Mesenchymal stem cell (in vitro differentiated cells and primary cell): ENCODE data around the gene DIP2C.
A peak's percentile ranks its signal among the peaks of the same experiment; 100 is the strongest.
"Not testable (repeated sequence)": the region's sequence is repeated elsewhere in the genome, so short reads cannot be mapped to it uniquely, and the experiment has no call there.

Source experiments
- DNase-seq: peaks from one replicate; pipeline ENCODE4 v3.0.0-alpha.2; 2013
- H2AFZ ChIP-seq: one replicate; pipeline ENCODE4 v1.6.1; 2013; ENCODE audit warnings: low read depth, mild to moderate bottlenecking, control low read depth, inconsistent platforms, low read length, moderate library complexity
- H2AK5ac ChIP-seq: 2 replicates; pipeline ENCODE4 v1.6.1; 2013; ENCODE audit warnings: low read length, moderate library complexity, mild to moderate bottlenecking, inconsistent platforms; ENCODE audit not compliant: severe bottlenecking
- H2BK120ac ChIP-seq: one replicate; pipeline ENCODE4 v1.6.1; 2013; ENCODE audit warnings: low read depth, mild to moderate bottlenecking, inconsistent platforms, low read length, moderate library complexity
- H2BK12ac ChIP-seq, 2 experiments: one replicate each; pipeline ENCODE4 v1.6.1; 2013; ENCODE audit warnings: inconsistent platforms in 2 of 2, low read length in 2 of 2, mild to moderate bottlenecking in 2 of 2, moderate library complexity in 2 of 2, control low read depth in 1 of 2
- H2BK15ac ChIP-seq: one replicate; pipeline ENCODE4 v1.6.1; 2013; ENCODE audit warnings: mild to moderate bottlenecking, low read depth, inconsistent platforms; ENCODE audit not compliant: poor library complexity, severe bottlenecking
- H2BK5ac ChIP-seq: 2 replicates; pipeline ENCODE4 v1.6.1; 2013; ENCODE audit warnings: low read depth, mild to moderate bottlenecking, low read length, control low read depth, inconsistent platforms; ENCODE audit not compliant: poor library complexity, severe bottlenecking
- H3K14ac ChIP-seq, 2 experiments: one replicate each; pipeline ENCODE4 v1.6.1; 2013; ENCODE audit warnings: inconsistent platforms in 2 of 2, low read length in 2 of 2, control low read depth in 1 of 2, mild to moderate bottlenecking in 1 of 2, moderate library complexity in 1 of 2
- H3K18ac ChIP-seq, 2 experiments: one replicate each; pipeline ENCODE4 v1.6.1; 2013; ENCODE audit warnings: inconsistent platforms in 2 of 2, low read length in 2 of 2, control low read depth in 1 of 2, low read depth in 1 of 2, mild to moderate bottlenecking in 1 of 2
- H3K23ac ChIP-seq, 2 experiments: one replicate each; pipeline ENCODE4 v1.6.1; 2013; ENCODE audit warnings: inconsistent platforms in 2 of 2, low read length in 2 of 2, mild to moderate bottlenecking in 2 of 2, moderate library complexity in 2 of 2, control low read depth in 1 of 2
- H3K27ac ChIP-seq: 2 replicates; pipeline ENCODE4 v1.5.1; 2013; ENCODE audit warnings: mild to moderate bottlenecking, moderate library complexity, low read length, control low read depth, inconsistent platforms; ENCODE audit not compliant: poor library complexity, severe bottlenecking
- H3K27me3 ChIP-seq, 2 experiments: 2 replicates each; pipeline versions ENCODE4 v1.6.1 to v1.7.0; 2013; ENCODE audit warnings: low read length in 2 of 2, mild to moderate bottlenecking in 2 of 2, moderate library complexity in 2 of 2, control low read depth in 1 of 2, inconsistent platforms in 1 of 2; ENCODE audit not compliant: control insufficient read depth in 1 of 2, insufficient read depth in 1 of 2
- H3K36me3 ChIP-seq, 2 experiments: 2 replicates each; pipeline versions ENCODE4 v1.6.1 to v1.7.0; 2013; ENCODE audit warnings: low read length in 2 of 2, control low read depth in 1 of 2, inconsistent platforms in 1 of 2, low read depth in 1 of 2, mild to moderate bottlenecking in 1 of 2; ENCODE audit not compliant: insufficient read depth in 2 of 2, control insufficient read depth in 1 of 2
- H3K4ac ChIP-seq, 2 experiments: one replicate each; pipeline ENCODE4 v1.6.1; 2013; ENCODE audit warnings: inconsistent platforms in 2 of 2, low read length in 2 of 2, mild to moderate bottlenecking in 2 of 2, moderate library complexity in 2 of 2, control low read depth in 1 of 2, low read depth in 1 of 2
- H3K4me1 ChIP-seq: 2 replicates; pipeline ENCODE4 v1.6.1; 2013; ENCODE audit warnings: low read depth, low read length, control low read depth; ENCODE audit not compliant: control insufficient read depth, insufficient read depth
- H3K4me2 ChIP-seq: 2 replicates; pipeline ENCODE4 v1.6.1; 2013; ENCODE audit warnings: low read length, mild to moderate bottlenecking, inconsistent platforms; ENCODE audit not compliant: poor library complexity, severe bottlenecking
- H3K4me3 ChIP-seq, 2 experiments: 2 replicates each; pipeline versions ENCODE4 v1.5.1 to v1.7.0; 2013; ENCODE audit warnings: low read length in 2 of 2, mild to moderate bottlenecking in 2 of 2, control low read depth in 1 of 2, low read depth in 1 of 2; ENCODE audit not compliant: insufficient read depth in 1 of 2
- H3K79me1 ChIP-seq: replicated peaks from 2 replicates; pipeline ENCODE4 v1.6.1; 2013; ENCODE audit warnings: mild to moderate bottlenecking, control low read depth, low read length, inconsistent platforms; ENCODE audit not compliant: poor library complexity, severe bottlenecking
- H3K9ac ChIP-seq: 2 replicates; pipeline ENCODE4 v1.7.0; 2013; ENCODE audit warnings: mild to moderate bottlenecking, low read length, moderate library complexity
- H3K9me3 ChIP-seq: 2 replicates; pipeline ENCODE4 v1.7.0; 2013; ENCODE audit warnings: mild to moderate bottlenecking, low read length; ENCODE audit not compliant: control insufficient read depth
- H4K8ac ChIP-seq: one replicate; pipeline ENCODE4 v1.6.1; 2013; ENCODE audit warnings: inconsistent platforms, mild to moderate bottlenecking, low read length, moderate library complexity
- H4K91ac ChIP-seq: one replicate; pipeline ENCODE4 v1.6.1; 2013; ENCODE audit warnings: mild to moderate bottlenecking, low read length, inconsistent platforms
- WGBS: methylation state at CpG from one replicate; pipeline ENCODE4 v1.1.7; 2013; ENCODE audit warnings: mixed read lengths; 5-methylcytosine and 5-hydroxymethylcytosine counted together

DIP2C gene

GRCh38 chr10:267705-268104 lies 421.8 kb downstream of the DIP2C start:
- H3K9me3 ChIP-seq: no peaks in the 10 kb centered on the region

GRCh38 chr10:266974-267425 lies 422.5 kb downstream of the DIP2C start:
- Histone ChIP-seq H3K4me3 (no peak overlapping the region), H4K8ac (no peak overlapping the region), H3K9me3 (no peaks in the 10 kb centered on the region), H3K18ac (no peak overlapping the region), H2BK5ac (no peak overlapping the region), H4K91ac (no peak overlapping the region), H3K23ac (no peak overlapping the region), H3K27me3 (no peaks in the 10 kb centered on the region), H2AK5ac (no peak overlapping the region), H3K14ac (no peak overlapping the region), H2BK120ac (no peak overlapping the region), H2BK12ac (no peak overlapping the region), H3K27ac (no peak overlapping the region), H2AFZ (no peak overlapping the region), H3K9ac (no peak overlapping the region), H3K36me3 (peaks cover 0 to 13% of the 10 kb centered on the region in 2 experiments), H3K4me1 (peaks cover 17% of the 10 kb centered on the region), H2BK15ac (no peak overlapping the region), H3K79me1 (no peaks in the 10 kb centered on the region), H3K4ac (no peak overlapping the region), H3K4me2 (no peak overlapping the region)
- peak; percentile 49 for DNase-seq
- WGBS: 87% methylated on average over 8 of the region's 8 CpGs

More at GRCh38 chr10:267705-268104, 421.8 kb downstream of the DIP2C start:
- WGBS: 90% methylated on average over 8 of the region's 11 CpGs
- Histone ChIP-seq H3K36me3 (peaks cover 2 to 18% of the 10 kb centered on the region in 2 experiments), H3K18ac (no peak overlapping the region), H4K91ac (no peak overlapping the region), H2BK15ac (no peak overlapping the region), H2AK5ac (no peak overlapping the region), H3K27me3 (no peaks in the 10 kb centered on the region), H2BK5ac (no peak overlapping the region), H3K14ac (no peak overlapping the region), H3K79me1 (no peaks in the 10 kb centered on the region), H2BK120ac (no peak overlapping the region), H3K4me3 (no peak overlapping the region), H3K4me2 (no peak overlapping the region), H3K23ac (no peak overlapping the region), H2AFZ (no peak overlapping the region), H3K4ac (no peak overlapping the region), H3K9ac (no peak overlapping the region), H2BK12ac (peak overlapping the region in 1 of 2 experiments; percentile 11), H3K27ac (no peak overlapping the region), H4K8ac (no peak overlapping the region), H3K4me1 (peaks cover 17% of the 10 kb centered on the region)
- no peak for DNase-seq

- WGBS: 100% methylated on average over 1 of the region's 5 CpGs
Observed at GRCh38 chr10:265816-266588, 423.5 kb downstream of the DIP2C start.

GRCh38 chr10:265074-265440 lies 424.4 kb downstream of the DIP2C start:
- peak overlapping the region in 1 of 2 experiments; percentile 18 for H3K18ac ChIP-seq
- 82% methylated on average over 6 of the region's 6 CpGs for WGBS
- H3K4me2 ChIP-seq: not testable (repeated sequence)

More at GRCh38 chr10:265816-266588, 423.5 kb downstream of the DIP2C start:
- peaks cover 0 to 11% of the 10 kb centered on the region in 2 experiments for H3K36me3 ChIP-seq
- not testable (repeated sequence) for H3K4ac ChIP-seq, DNase-seq, H2AFZ ChIP-seq, H4K8ac ChIP-seq, H3K79me1 ChIP-seq, H2BK5ac ChIP-seq, H3K27ac ChIP-seq, H3K23ac ChIP-seq, H3K9me3 ChIP-seq, H3K9ac ChIP-seq, H3K27me3 ChIP-seq, H2BK15ac ChIP-seq, H2AK5ac ChIP-seq, H3K4me2 ChIP-seq, H4K91ac ChIP-seq, H3K18ac ChIP-seq, H3K14ac ChIP-seq, H3K4me3 ChIP-seq, H2BK12ac ChIP-seq, H2BK120ac ChIP-seq
- peaks cover 11% of the 10 kb centered on the region for H3K4me1 ChIP-seq

More at GRCh38 chr10:265074-265440, 424.4 kb downstream of the DIP2C start:
- not testable (repeated sequence) for H3K14ac ChIP-seq, H2BK5ac ChIP-seq, H3K4ac ChIP-seq, H2AFZ ChIP-seq, H2BK120ac ChIP-seq, H4K91ac ChIP-seq, H3K9me3 ChIP-seq, H2AK5ac ChIP-seq, H3K79me1 ChIP-seq, H2BK15ac ChIP-seq, H3K9ac ChIP-seq, H3K27ac ChIP-seq, H3K4me3 ChIP-seq, H4K8ac ChIP-seq, H3K36me3 ChIP-seq, H3K23ac ChIP-seq, H2BK12ac ChIP-seq, H3K4me1 ChIP-seq, H3K27me3 ChIP-seq
- DNase-seq: peak; percentile 20
